HG03280 (cell line): ENCODE data around the gene TBC1D20.
A peak's percentile ranks its signal among the peaks of the same experiment; 100 is the strongest.

Source experiments
- ATAC-seq: cut with Tn5 transposase; IDR thresholded peaks from one replicate; pipeline ENCODE4 v1.9.1; 2021; ENCODE audit warnings: mild to moderate bottlenecking, moderate library complexity; ENCODE audit not compliant: unreplicated experiment

TBC1D20 gene

GRCh38 chr20:440148-440547, 22.2 kb downstream of the TBC1D20 start:
- ATAC-seq: no peak

- ATAC-seq: no peak
These were observed 23.5 kb downstream of the TBC1D20 start for GRCh38 chr20:438571-439469.

GRCh38 chr20:437787-438486, 24.4 kb downstream of the TBC1D20 start:
- no peak for ATAC-seq

GRCh38 chr20:436476-436875, 25.9 kb downstream of the TBC1D20 start:
- no peak for ATAC-seq

- no peak for ATAC-seq
These were observed 26.8 kb downstream of the TBC1D20 start for GRCh38 chr20:435558-435957.

- ATAC-seq: no peak
These were observed 27.5 kb downstream of the TBC1D20 start for GRCh38 chr20:434661-435419.

- ATAC-seq: no peak
These were observed 28.1 kb downstream of the TBC1D20 start for GRCh38 chr20:434221-434620.

- ATAC-seq: peak; percentile 76
These were observed 28.9 kb downstream of the TBC1D20 start for GRCh38 chr20:433300-433975.

- ATAC-seq: no peak
These were observed 29.5 kb downstream of the TBC1D20 start for GRCh38 chr20:432677-433299.

GRCh38 chr20:432208-432607, 30.1 kb downstream of the TBC1D20 start:
- ATAC-seq: no peak

GRCh38 chr20:431012-431904, 31.1 kb downstream of the TBC1D20 start:
- ATAC-seq: no peak

GRCh38 chr20:430091-430999, 32.0 kb downstream of the TBC1D20 start:
- ATAC-seq: no peak

GRCh38 chr20:428658-429200, 33.6 kb downstream of the TBC1D20 start:
- no peak for ATAC-seq

- ATAC-seq: no peak
These were observed 34.3 kb downstream of the TBC1D20 start for GRCh38 chr20:427849-428657.

- no peak for ATAC-seq
These were observed 34.9 kb downstream of the TBC1D20 start for GRCh38 chr20:427401-427800.

- no peak for ATAC-seq
These were observed 35.8 kb downstream of the TBC1D20 start for GRCh38 chr20:426566-426965.

- ATAC-seq: no peak
These were observed 40.6 kb downstream of the TBC1D20 start for GRCh38 chr20:421685-422250.
